Tongue (tissue), 2 donors: ENCODE results near the gene REEP1. TPM values are rescaled to one million over a fixed set of nuclear protein-coding genes. Genes with fewer than 3 reads are reported as not detected.
"Not testable (repeated sequence)": the region's sequence is repeated elsewhere in the genome, so short reads cannot be mapped to it uniquely, and the experiment has no call there.

ENCODE experiments used
- DNase-seq: peaks from one replicate; pipeline ENCODE4 v3.0.0-alpha.2; 2015
- total RNA-seq: library from RNA; depleted of rRNA; stranded (reverse); fragments of >200 nt; gene quantifications from one replicate; pipeline ENCODE4 v1.2.3, GENCODE V29; 2014

The REEP1 gene
- total RNA-seq, 1 donor from 2014 or later: 29.3 TPM

DNA sequence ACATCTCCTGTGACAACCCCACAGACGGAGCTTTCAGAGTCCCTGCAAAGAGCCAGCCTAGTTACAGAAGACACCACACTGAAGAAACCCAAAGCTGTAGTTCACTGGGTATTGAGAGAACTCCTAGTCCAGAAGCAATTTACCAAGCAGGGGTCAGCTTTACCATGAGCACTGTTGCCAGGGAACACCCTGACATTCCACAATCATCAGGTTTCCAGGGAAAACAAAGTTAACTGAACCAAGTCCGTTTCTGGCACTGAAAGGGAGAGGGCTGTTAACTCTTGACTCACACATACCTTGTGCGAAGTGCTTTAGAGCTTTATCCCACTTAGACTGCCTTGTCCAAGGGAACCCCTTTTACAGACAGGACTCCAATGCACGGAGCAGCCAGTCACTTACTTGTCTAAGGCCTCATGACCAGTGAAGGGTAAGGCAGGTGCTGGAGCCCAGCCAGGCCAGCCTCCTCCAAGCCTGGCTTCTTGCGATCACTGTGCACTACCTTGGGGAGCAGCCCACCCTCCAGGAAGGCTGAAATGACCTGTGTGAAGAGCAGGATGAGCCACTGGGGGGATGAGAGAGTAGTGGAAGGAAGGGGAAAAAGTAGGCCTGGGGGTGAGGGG lies 53.9 kb downstream of the REEP1 start:
- DNase-seq: peak; percentile 57

DNA sequence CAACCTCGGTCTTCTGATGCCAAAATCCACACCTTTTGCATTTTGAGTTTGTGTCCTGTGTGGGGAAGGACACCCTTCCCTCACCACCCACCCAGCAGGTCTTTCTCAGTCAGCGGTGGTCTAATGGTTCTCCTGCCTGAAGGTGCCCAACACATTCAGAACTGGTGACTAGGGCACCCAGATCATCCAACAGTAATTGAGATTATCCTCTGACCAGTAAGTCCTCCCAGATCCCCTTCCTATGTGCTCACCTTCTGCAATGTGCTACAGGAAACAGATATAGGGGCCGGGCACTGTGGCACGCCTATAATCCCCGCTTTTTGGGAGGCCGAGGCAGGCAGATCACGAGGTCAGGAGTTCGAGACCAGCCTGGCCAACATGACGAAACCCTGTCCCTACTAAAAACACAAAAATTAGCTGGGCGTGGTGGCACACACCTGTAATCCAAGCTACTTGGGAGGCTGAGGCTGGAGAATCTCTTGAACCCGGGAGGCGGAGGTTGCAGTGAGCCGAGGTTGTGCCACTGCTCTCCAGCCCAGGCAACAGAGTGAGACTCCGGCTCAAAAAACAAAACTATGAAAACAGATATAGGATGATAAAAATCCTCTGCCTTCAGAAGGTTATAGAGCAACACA lies 56.2 kb downstream of the REEP1 start:
- no peak for DNase-seq

DNA sequence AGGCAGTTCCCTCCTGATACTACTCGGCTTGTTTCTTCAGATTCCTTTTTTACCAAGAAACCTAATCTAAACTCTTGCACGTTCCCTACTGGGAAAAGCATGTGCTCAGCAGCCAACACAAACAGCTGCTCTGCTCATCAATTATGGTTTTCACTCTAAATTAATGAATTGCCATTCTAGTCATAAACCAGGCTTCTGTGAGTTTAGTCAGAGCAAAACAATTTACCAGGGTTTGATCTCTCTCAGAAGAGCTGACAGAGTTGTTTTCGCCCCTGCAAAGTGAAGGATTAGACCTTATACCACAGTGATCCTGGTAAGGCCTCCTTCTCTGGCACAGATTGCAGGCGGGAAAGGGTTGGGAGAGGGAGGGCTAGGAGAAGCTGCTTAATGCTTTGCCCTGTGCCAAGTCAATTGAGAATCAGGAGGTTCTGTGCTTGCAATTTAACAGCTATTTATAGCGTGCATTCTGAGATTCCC lies 57.2 kb downstream of the REEP1 start:
- peak; percentile 88 for DNase-seq

DNA sequence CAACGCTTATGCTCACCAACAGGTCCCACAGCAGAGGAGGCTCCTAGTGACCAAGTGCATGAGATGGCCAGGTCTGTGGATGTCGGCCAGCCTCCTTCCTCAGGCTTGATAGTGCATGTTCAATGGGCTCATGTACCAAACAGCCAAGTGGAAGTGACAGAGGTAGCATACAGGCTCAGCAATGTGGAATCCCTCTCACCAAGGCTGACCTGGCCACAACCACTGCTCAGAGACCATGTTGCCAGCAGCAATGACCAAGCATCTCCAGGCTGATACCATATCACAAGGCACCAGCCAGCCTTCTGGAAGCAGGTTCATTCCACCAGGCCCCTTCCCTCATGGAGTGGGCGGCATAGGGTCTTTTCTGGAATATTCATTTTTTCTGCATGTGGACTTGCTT lies 61.5 kb downstream of the REEP1 start:
- DNase-seq: no peak

DNA sequence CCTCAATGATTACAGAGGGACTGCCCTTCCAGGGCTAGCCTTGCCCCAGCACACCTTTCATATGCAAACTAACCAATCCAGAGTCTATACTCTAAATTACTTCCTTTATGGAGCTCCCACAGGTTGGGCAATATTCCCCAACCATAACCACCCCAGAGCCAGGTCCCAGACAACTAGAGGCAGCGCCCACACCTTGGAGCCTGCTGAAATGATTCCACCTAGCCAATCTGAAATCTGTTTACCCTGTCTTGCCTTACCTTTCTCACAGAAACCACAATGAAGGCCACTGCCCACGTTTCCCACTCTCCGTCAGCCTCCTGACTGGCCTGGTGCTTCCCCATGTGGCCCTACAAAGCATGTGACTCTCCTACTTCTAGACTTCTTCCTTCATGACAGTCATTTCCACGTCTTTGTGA lies 62.0 kb downstream of the REEP1 start:
- DNase-seq: no peak

DNA sequence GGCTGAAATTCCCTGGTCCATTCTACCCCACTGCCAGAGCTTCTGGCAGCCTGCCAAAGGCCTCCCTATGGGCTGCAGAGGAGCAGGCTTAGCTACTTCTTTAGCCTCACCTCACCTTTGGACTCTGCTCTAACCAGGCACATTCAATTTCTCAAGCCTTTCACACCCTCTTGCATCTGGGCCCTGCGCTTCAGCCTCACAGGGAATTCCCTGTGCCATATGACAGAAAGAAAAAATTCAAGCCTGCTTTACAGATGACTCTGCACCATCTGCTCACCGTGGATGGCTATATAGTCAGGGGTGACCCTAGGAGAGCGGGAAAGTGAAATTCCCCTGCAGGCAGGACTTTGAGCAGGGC lies 62.5 kb downstream of the REEP1 start:
- DNase-seq: peak; percentile 58

DNA sequence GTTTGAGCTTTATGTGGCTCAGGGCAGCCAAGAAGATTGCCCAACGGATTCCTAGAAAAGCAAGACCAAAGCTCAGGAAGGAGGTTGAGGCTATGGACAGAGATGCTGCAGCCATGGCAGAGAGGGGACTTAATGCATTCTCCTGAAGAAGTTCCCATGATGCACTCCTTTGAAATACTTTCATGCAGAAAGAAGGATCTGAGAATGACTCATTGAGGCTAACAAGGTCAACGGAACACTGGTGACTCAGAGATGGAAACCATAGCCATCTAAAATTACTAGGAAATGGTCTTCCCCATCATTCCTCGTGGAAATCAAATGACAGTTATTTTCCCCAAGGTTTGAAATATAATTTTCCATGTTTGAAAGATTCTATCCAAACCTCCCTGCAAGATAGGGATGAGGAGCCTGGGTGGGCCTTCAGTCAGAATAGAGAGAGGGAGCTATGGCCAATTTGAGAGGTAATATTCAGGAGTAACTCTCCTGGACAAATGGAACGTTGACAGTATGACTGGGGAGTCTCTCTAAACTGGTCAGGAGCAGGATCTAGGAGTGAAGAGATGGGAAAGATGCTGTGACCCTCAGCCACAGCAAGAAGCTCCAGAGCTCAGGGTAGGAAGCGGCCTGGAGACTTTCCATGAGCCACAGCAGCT lies 63.0 kb downstream of the REEP1 start:
- no peak for DNase-seq

DNA sequence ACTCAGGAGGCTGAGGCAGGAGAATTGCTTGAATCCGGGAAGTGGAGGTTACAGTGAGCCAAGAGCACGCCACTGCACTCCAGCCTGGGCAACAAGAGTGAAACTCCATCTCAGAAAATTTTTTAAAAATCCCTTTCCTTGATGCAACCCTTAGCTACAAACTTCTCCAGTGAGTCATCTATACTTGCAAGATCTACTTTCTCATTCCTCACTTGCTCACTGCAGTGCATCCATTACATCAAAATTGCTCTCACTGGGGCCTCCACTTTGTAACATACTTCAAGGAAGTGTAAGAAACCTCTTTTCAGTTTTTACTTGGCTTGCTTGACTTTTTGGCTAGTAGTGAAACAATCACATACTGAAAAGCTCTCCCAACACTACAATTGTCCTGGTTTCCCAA lies 65.3 kb downstream of the REEP1 start:
- no peak for DNase-seq

DNA sequence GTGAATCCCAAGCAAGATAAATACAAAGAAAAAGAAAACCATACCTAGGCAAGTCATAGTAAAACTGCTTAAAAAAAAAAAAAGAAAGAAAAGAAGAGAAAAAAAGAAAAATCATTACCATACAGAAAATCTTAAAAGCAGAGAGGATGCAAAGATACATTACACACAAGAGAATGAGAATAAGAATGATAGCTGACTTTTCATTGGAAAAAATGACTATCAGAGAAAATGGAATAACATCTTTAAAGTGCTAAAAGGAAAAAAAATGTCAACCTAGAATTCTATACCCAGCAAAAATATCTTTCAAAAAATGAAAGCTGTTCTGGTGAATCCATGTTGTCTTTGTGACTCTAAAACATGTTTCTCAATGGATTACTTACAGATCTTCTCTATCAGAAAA lies 66.2 kb downstream of the REEP1 start:
- DNase-seq: no peak

DNA sequence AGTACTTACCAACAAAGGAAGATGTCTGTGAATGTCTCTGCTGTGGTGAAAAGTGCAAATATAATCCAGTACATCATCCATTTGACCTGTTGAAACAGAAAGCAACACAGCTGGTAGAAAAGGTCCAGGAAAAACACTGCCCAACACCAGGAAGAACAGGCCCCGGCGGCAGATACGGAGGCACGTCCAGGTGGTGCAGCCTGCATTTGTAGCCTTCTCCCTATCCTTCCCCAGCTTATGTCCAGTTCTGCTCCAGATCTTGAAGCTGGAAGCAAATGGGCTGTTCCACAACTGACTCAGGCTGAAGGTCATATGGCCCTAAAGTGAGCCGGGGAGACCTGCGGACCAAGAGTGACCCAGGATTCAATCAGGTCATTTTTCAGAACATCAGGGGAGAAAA lies 73.5 kb downstream of the REEP1 start:
- DNase-seq: no peak

DNA sequence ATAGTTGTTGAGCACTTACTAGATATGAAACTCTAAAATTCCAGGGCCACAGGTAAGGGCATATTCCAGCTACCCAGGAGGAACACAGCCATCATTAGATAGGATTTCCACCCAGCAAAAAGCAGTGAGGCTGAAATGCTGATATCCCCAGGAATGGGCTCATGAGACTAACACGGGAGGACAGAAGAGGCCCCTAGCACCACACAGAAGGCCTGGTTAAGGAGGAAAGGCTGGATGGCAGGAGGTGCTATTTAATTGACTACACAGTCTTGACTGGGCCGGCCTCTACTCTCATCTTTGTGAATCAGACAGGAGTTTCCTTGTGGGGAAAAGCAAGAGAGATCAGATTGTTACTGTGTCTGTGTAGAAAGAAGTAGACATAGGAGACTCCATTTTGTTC lies 76.4 kb downstream of the REEP1 start:
- DNase-seq: no peak

DNA sequence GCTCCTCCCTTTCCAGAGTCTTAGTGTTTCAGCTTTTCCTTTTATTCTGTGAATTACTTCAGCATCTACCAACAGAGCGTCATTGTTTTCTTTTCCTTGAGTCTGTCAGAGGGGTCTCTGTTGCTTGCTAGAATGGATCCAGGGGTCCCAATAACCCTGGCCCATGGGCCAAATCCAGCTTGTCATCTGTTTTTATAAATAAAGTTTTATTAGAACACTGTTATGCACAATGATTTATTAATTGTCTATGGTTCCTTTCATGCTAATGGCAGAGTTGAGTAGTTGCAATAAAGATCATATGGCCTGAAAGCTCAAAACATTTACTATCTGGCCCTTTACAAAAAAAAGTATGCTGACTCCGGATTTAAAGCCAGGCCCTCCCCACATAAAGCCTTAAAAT lies 79.3 kb downstream of the REEP1 start:
- DNase-seq: no peak

DNA sequence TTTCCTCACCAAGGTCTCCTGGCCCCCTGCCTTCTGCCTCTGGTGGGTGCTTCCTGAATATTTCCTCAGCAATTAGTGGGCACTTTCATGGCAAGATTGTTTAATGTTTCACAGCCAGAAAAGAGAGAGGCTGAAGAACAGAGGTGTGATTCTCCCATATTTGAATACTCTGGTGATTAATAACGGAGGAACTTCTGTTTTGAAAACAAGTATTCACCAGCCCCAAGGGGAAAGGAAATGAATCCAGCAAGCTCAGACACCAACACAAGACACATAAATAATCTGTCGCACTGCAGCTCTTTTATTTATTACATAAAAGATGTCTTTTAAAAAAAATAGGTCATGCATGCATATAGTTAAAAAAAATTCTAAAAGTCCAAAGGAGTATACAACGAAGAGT lies 80.4 kb downstream of the REEP1 start:
- no peak for DNase-seq

DNA sequence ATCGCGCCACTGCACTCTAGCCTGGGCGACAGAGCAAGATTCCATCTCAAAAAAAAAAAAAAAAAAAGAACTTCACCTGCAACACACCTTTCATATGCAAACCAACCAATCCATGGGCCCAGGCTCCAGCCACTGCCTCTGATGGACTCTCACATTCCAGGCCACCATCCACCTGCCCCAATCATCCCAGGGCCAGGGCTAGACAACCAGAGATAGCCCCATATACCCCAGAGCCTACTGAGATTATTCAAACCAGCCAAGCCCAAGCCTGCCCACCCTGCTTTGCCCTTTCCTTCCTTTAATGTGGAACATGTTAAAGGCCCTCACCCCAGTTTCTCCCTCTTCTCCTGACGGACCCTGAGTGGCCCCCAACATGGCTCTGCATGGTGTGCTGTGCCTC lies 81.1 kb downstream of the REEP1 start:
- no peak for DNase-seq

DNA sequence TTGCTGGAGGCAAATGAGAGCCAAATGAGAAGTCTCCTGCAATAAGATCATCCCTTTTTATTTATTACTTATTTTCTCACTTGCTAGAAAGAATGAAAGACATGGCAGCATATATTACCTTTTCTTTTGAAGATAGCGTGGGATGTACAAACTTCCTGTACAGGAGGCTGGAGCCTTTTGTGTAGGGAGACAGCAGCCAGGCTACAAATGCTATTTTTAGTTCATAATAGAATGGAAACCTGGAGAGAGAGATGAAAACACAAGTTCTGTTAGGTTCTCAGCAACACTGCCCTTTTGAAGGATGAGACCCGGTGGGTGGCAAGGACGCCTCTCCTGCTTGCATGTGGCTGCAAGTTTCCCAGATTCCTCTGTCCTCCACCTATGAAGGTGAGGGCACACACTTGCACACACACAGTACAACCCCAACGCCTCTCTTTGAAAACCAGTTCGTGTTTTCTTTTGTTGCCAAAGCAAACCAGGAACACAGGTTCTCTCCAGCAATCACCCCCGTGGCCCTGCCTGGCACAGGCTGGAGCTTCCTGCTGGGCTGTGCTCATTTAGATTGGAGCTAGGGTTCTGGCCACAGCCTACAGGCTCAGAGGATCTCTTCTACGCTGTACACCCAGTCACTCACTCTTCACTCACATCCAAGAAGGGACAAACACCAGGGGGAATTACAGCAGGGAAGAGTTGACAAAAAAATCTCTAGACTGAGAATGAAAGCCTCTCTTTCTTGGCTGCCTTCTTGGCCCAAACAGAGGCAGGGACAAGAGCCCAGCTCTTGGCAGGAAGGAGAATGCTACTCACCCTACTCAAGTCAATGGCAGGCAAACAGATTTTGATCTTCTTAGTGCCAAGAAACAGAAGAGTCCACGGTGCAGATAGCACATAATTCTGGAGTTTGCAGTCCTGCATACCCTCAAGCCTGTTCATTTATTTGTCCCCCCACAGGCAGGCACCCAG lies 82.6 kb downstream of the REEP1 start:
- no peak for DNase-seq

DNA sequence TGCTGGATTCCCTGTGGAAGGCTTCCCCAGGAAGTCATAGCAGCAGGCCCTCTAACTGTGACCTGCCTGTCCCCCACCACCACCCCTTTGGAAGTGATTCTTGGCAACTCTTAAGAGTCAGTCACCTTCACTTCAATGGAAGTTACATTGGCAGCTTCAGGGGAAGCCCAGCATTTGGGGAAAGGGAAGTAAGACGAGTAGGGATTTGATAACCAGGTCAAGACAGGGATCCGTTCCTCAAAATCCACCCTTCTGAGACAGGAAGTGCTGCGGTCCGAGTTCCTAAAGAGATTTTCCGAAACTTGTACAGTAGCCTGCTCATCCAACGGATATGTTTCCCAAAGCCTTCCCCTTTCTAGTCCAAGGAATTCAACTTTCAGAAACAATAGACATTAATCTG lies 84.0 kb downstream of the REEP1 start:
- no peak for DNase-seq

DNA sequence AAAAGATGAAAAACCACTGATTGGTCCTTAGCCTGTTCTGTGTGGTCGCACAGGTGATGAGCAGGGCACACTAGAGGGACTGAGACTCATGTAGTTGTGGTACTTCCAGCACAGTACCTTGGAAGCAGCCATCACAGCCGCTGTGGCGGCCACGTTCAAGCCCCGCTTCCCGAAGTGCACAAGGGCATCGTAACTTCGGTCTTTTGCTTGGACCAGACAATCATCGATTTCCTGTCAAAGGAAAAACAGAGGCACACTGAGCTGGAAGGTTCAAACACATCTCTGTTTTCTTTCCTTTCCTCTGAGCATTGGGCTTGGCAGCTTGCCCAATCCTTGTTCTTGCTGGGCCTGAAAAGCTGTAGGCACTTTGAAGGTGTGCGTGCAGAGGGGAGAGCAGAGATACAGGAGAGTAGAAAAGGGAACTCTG lies 85.6 kb downstream of the REEP1 start:
- DNase-seq: peak; percentile 46

DNA sequence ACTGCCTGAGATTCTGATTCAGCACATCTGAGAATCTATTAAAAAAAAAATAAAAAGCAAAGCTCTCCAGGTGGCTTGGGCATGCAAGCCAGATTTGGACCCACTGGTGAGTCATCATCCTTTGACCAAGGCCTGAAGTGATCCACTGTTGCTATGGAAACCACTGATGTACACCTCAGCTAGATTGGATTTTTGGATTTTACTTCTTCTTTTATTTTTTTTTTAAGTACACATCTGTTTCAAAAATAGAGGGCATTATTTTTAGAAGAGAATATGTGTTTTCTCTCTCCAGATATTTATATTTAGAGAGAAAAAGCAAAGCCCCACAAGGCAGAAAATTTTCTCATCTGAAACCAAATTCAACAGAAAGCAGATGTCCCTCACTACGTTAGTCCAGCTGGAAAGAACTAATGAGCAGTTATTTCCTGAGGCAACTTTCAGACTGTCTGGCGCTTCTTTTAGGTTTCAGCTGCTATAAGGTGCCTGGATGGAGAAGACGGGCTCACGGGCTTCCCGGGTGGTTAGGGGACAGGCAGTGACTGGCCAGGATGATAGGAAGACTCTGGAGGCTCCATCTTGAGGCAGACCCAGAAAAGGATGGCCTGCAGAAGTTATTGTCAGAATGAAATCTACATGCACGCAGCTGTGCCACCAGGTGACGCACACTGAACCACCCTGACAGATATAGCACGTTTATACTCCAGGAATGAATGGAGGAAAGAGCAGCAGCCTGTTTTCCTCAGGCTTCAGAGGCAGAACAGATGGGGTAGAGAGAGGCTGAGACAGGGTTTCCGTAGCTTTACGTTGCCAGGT lies 87.6 kb downstream of the REEP1 start:
- DNase-seq: peak; percentile 83

DNA sequence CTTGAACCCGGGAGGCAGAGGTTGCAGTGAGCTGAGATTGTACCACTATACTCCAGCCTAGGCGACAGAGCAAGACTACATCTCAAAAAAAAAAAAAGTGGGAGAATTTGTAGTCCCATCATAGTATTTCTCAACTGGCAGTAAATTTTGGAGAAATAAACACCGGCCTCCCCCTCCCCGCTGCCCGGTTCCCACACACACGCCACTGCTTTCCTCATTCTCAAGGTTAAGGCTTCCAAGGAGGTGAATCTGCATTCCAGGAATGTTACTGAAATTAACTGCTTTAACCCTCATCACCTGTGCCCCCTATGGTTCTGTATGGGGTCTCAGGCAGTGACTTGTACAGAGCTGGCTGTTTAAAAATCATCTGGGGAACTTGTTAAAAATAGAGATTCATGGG lies 88.2 kb downstream of the REEP1 start:
- no peak for DNase-seq

DNA sequence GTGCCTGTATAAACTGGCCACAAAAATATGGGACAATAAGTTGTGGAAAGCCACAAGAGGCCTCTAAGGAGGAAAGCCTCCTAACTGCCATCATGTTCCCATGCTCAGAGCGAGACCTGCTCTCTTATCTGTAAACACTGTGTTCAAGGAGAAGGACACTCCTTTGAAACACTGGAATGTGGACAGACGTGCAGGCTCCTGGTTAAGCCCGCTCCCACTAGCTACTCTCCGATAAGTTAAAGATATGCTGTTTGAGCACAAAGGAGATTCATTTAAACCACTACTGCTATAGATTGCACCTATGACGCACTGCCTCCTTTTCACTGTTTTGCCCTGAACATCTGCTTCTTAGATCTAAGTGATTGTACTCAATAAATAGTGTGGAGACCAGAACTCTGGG lies 92.2 kb downstream of the REEP1 start:
- not testable (repeated sequence) for DNase-seq

DNA sequence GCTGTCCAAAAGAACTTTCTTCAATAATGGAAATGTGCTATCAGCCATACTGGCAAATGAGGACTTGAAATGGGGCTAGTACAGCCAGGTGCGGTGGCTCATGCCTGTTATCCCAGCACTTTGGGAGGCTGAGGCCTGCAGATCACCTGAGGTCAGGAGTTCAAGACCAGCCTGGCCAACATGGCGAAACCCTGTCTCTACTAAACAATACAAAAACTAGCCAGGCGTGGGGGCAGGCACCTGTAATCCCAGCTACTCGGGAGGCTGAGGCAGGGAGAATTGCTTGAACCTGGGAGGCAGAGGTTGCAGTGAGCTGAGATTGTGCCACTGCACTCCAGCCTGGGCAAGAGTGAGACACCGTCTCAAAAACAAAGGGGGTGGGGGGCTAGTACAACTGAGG lies 92.6 kb downstream of the REEP1 start:
- not testable (repeated sequence) for DNase-seq
